ENCODE measurements around the gene LIPM.

The LIPM gene

GRCh38 chr10:88838766-88839350, 36.3 kb downstream of the LIPM start:
- no peak for DNase-seq (ENCODE audit: low read depth, low spot score)

- DNase-seq (ENCODE audit: low read depth, low spot score) = no peak
These were observed 37.6 kb downstream of the LIPM start for GRCh38 chr10:88840104-88840503.

GRCh38 chr10:88840881-88841280, 38.4 kb downstream of the LIPM start:
- DNase-seq (ENCODE audit: low read depth, low spot score) = no peak

- no peak for DNase-seq (ENCODE audit: low read depth, low spot score)
These were observed 39.0 kb downstream of the LIPM start for GRCh38 chr10:88841316-88842111.

- no peak for DNase-seq (ENCODE audit: low read depth, low spot score)
These were observed 40.6 kb downstream of the LIPM start for GRCh38 chr10:88843171-88843570.

- peak; percentile 42 for DNase-seq (ENCODE audit: low read depth, low spot score)
These were observed 46.0 kb downstream of the LIPM start for GRCh38 chr10:88848499-88848898.

- DNase-seq (ENCODE audit: low read depth, low spot score) = no peak
These were observed 46.7 kb downstream of the LIPM start for GRCh38 chr10:88849234-88849633.

GRCh38 chr10:88850712-88851111, 48.2 kb downstream of the LIPM start:
- DNase-seq (ENCODE audit: low read depth, low spot score) = no peak

- DNase-seq (ENCODE audit: low read depth, low spot score) = peak; percentile 11
These were observed 49.2 kb downstream of the LIPM start, which contains the start of gene ANKRD22 for GRCh38 chr10:88851706-88852105. Gene ANKRD22 (minus strand): TSS chr10:88851844. CDS start chr10:88851607, 237 bp downstream.

- DNase-seq (ENCODE audit: low read depth, low spot score) = no peak
These were observed 49.8 kb downstream of the LIPM start for GRCh38 chr10:88852327-88852726.

GRCh38 chr10:88853155-88853881, 50.8 kb downstream of the LIPM start:
- DNase-seq (ENCODE audit: low read depth, low spot score) = no peak

GRCh38 chr10:88854684-88855083, 52.2 kb downstream of the LIPM start:
- no peak for DNase-seq (ENCODE audit: low read depth, low spot score)

GRCh38 chr10:88857831-88858230, 55.3 kb downstream of the LIPM start:
- DNase-seq (ENCODE audit: low read depth, low spot score) = no peak

- DNase-seq (ENCODE audit: low read depth, low spot score) = no peak
These were observed 56.0 kb downstream of the LIPM start for GRCh38 chr10:88858491-88858890.

- no peak for DNase-seq (ENCODE audit: low read depth, low spot score)
These were observed 58.5 kb downstream of the LIPM start for GRCh38 chr10:88861036-88861435.

GRCh38 chr10:88865281-88865876, 62.8 kb downstream of the LIPM start:
- DNase-seq (ENCODE audit: low read depth, low spot score) = no peak

GRCh38 chr10:88866454-88866853, 63.9 kb downstream of the LIPM start:
- no peak for DNase-seq (ENCODE audit: low read depth, low spot score)

GRCh38 chr10:88870089-88870488, 67.6 kb downstream of the LIPM start:
- no peak for DNase-seq (ENCODE audit: low read depth, low spot score)

All from astrocyte of the hippocampus (primary cell).